Fibroblast of skin of abdomen (primary cell): Measurements from ENCODE around the gene RNF39. TPM values are rescaled to one million over a fixed set of nuclear protein-coding genes. Genes with fewer than 3 reads are reported as not detected.
"Not testable (repeated sequence)": the region's sequence is repeated elsewhere in the genome, so short reads cannot be mapped to it uniquely, and the experiment has no call there.

Experiments
- DNase-seq: peaks from one replicate; pipeline ENCODE4 v3.0.0-alpha.2; 2013
- polyA plus RNA-seq, 2 experiments: library from polyadenylated mRNA; unstranded; fragments of 120-200 nt; gene quantifications; one replicate each; pipeline ENCODE4 v1.2.1, GENCODE V29; 2013; ENCODE audit not compliant: insufficient read length in 2 of 2

The RNF39 gene
- 0.60 TPM for polyA plus RNA-seq (2013, experiment 1 of 2; ENCODE audit: insufficient read length)
- polyA plus RNA-seq (2013, experiment 2 of 2; ENCODE audit: insufficient read length) = 0.48 TPM

GRCh38 chr6:30075094-30075789, at the start of gene RNF39:
Gene RNF39, minus strand, starts transcription at chr6:30075769. Its CDS starts 184 bp downstream, at chr6:30075585.
- DNase-seq = no peak

- DNase-seq = no peak
Measured at GRCh38 chr6:30122515-30122914, 46.9 kb upstream of the RNF39 start.

- DNase-seq = no peak
Measured at GRCh38 chr6:30121446-30122366, 46.1 kb upstream of the RNF39 start.

- DNase-seq = not testable (repeated sequence)
Measured at GRCh38 chr6:30118691-30119090, 43.1 kb upstream of the RNF39 start.

GRCh38 chr6:30116724-30117123, 41.2 kb upstream of the RNF39 start:
- DNase-seq = no peak

- DNase-seq = no peak
Measured at GRCh38 chr6:30113841-30114240, 38.3 kb upstream of the RNF39 start.

- no peak for DNase-seq
Measured at GRCh38 chr6:30113003-30113759, 37.6 kb upstream of the RNF39 start, which contains the start of gene TRIM31. Gene TRIM31, minus strand, starts transcription at chr6:30113090. Its CDS starts 285 bp downstream, at chr6:30112805.

- DNase-seq = no peak
Measured at GRCh38 chr6:30112402-30112994, 36.9 kb upstream of the RNF39 start.

GRCh38 chr6:30111266-30111856, 35.8 kb upstream of the RNF39 start:
- DNase-seq = no peak

- DNase-seq = no peak
Measured at GRCh38 chr6:30104661-30105060, 29.1 kb upstream of the RNF39 start.

- DNase-seq = no peak
Measured at GRCh38 chr6:30103872-30104179, 28.3 kb upstream of the RNF39 start.

- peak; percentile 83 for DNase-seq
Measured at GRCh38 chr6:30102970-30103871, 27.7 kb upstream of the RNF39 start.

GRCh38 chr6:30102414-30102969, 26.9 kb upstream of the RNF39 start:
- peak; percentile 48 for DNase-seq

- DNase-seq = peak; percentile 81
Measured at GRCh38 chr6:30101444-30102413, 26.2 kb upstream of the RNF39 start.

- DNase-seq = no peak
Measured at GRCh38 chr6:30100585-30101443, 25.2 kb upstream of the RNF39 start.

- DNase-seq = no peak
Measured at GRCh38 chr6:30100154-30100553, 24.6 kb upstream of the RNF39 start.

GRCh38 chr6:30097902-30098768, 22.6 kb upstream of the RNF39 start:
- no peak for DNase-seq
